Measurements from ENCODE around the gene CFHR1. TPM values are rescaled to one million over a fixed set of nuclear protein-coding genes. Genes with fewer than 3 reads are reported as not detected.
"Not testable (repeated sequence)": the region's sequence is repeated elsewhere in the genome, so short reads cannot be mapped to it uniquely, and the experiment has no call there.

CFHR1 gene
- polyA plus RNA-seq, 3 donors from 2014 or later, result not detected

DNA sequence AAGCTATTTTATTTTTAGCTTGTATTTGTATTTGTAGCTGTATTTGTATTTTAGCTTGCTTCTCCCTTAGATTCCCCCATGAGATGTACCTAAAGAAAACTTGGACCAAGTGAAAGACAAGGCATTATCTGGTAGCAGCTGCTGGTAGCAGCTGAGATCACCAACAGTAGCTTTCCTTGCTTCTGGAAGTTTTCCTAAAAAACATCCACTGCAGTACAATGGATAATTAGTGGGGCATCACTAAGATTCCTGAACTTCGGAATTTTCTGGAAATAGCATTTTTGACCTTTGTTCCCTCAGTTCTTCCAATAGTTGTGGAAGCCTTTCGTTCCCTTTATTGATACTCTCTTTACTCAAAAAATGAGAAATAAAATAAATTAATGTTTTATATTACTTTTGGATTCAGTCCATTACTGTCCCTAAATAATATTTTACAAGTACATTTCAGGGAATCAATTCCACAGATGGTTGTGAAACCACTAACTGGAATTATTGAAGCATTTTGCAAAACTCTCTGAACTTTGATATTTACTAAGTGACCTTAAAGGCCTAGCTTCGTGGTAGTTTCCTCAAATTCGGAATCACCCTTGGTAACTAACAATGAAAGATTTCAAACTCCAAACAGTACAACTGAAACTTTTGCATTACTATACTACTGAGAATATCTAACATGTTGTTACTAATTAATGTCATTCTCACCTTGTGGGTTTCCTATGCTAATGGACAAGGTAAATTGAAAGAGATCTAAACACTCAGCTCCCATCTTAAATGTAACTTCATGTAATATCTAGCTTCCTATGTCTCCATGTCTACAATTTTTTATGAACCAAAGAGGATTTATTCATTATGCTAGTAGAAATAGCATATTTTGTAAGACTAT, 30.3 kb downstream of the CFHR1 start:
- DNase-seq; H3K36me3 Mint-ChIP-seq; H3K4me1 Mint-ChIP-seq; H3K9me3 Mint-ChIP-seq; H3K27ac Mint-ChIP-seq; H3K4me3 Mint-ChIP-seq; H3K27me3 Mint-ChIP-seq (ENCODE audit: low read depth in 3 of 3): not testable (repeated sequence)

DNA sequence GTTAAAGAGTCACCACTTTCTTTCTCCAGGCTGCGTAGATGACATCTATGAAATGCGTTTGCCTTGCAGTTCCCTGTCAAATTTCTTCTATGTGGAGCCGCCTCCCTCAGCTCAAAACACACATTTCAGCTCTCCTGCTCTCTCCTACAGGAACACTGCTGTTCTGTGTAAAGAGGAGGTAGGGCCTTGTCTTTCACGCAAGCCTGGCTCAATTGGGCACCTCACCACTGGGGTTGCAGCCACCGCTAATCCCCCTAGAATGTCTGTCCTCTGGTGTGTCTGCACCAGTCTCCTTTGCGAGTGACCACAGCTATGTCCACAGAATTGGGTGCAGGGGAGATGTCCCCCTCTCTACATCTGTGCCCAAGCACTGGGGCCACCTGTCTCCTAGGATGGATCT, 36.5 kb downstream of the CFHR1 start:
- no peak for DNase-seq
- Mint-ChIP-seq H3K27ac (no peak overlapping the region), H3K4me3 (no peak overlapping the region), H3K4me1 (no peaks in the 10 kb centered on the region), H3K36me3 (no peaks in the 10 kb centered on the region), H3K9me3 (peaks cover 0 to 11% (median 3%) of the 10 kb centered on the region in 6 donors), H3K27me3 (ENCODE audit: low read depth in 3 of 3) (no peaks in the 10 kb centered on the region)

DNA sequence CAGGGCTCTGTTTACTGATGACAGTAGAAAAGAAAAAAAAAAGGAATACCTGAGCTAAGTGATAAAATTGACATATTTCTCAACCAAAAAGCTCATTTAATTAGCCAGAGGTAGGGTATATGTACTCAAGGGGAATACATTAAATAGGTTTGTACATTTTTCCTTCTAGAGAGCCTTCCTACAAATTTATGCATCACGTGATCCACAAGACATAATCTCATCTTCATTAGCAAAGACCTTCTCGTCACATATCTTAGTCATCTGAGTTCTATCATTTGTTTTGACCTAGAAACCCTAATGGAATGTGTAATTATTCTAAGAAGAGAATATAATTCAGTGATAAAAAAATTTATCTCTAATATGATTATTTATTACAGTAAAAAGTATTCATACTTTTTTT, 37.7 kb downstream of the CFHR1 start:
- Mint-ChIP-seq H3K27me3 (ENCODE audit: low read depth in 3 of 3) (no peaks in the 10 kb centered on the region), H3K36me3 (no peaks in the 10 kb centered on the region), H3K27ac (no peak overlapping the region), H3K4me3 (no peak overlapping the region), H3K4me1 (no peaks in the 10 kb centered on the region), H3K9me3 (peaks cover 0 to 11% (median 4%) of the 10 kb centered on the region in 6 donors)
- no peak for DNase-seq

DNA sequence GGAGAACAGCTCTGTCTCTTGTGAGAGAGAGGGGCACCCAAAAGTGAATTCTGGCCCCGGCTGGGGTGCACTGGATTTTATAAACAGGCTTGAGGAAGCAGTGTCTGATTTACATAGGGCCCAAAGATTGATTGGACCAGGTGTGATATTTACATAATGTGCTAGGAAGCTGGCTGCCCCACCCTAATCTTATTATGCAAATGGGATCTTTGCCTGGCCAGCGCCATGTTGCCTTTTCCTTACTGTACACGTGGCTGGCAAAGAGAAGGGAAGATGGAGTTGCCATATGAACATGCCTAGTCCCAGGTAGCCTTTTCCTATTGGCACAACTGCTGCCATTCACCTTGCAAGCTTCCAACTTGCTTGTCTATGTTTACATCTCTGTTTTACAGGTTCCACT, 39.3 kb downstream of the CFHR1 start:
- DNase-seq, result no peak
- H3K27me3 Mint-ChIP-seq (ENCODE audit: low read depth in 3 of 3), result no peaks in the 10 kb centered on the region
- no peak overlapping the region for H3K27ac Mint-ChIP-seq
- no peaks in the 10 kb centered on the region for H3K36me3 Mint-ChIP-seq
- no peaks in the 10 kb centered on the region for H3K4me1 Mint-ChIP-seq
- H3K9me3 Mint-ChIP-seq, result peaks cover 0 to 16% (median 7%) of the 10 kb centered on the region in 6 donors
- H3K4me3 Mint-ChIP-seq, result no peak overlapping the region

DNA sequence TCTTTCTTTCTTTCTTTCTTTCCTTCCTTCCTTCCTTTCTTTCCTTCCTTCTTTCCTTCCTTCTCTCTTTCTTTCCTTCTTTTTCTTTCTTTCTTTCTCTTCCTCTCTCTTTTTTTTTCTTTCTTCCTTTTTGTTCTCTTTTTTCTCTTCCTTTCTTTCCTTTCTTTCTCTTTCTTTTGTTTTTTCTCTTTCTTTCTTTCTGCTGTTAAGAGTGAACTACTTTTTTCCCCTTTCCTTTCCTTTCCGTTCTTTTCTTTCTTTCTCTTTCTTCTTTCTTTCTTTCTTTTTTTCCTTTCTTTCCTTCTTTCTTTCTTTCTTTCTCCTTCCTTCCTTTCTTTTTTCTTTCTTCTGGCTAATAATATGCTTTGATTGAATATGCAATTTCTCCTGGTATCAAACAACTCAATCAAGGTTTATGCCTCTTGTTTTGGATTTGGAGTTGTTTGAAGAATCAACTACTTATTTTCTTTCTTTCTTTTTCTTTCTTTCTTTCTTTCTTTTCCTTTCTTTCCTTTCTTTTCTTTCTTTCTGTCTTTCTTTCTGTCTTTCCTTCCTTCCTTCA, 40.9 kb downstream of the CFHR1 start:
- no peaks in the 10 kb centered on the region for H3K36me3 Mint-ChIP-seq
- DNase-seq, result no peak
- no peaks in the 10 kb centered on the region for H3K4me1 Mint-ChIP-seq
- H3K9me3 Mint-ChIP-seq, result peaks cover 0 to 15% (median 13%) of the 10 kb centered on the region in 6 donors
- H3K4me3 Mint-ChIP-seq, result no peak overlapping the region
- H3K27ac Mint-ChIP-seq, result no peak overlapping the region
- H3K27me3 Mint-ChIP-seq (ENCODE audit: low read depth in 3 of 3), result no peaks in the 10 kb centered on the region

DNA sequence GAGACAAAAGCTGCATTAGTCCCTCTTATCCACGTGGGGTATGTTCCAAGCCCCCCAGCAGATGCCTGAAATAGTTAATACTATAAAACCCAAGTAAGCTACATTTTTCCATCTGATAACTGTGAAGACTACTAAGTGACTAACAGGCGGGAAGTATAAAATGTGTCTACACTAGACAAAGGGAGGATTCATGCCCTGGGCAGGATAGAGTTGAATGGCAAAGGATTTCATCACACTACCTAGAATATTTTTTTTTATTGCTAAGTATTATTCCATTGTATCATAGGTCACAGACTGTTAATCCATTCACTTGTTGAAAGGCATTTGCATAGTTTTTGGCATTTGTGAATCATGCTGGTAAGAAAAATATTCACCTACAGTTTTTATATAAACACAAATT, 41.9 kb downstream of the CFHR1 start:
- Mint-ChIP-seq H3K36me3 (no peaks in the 10 kb centered on the region), H3K27me3 (ENCODE audit: low read depth in 3 of 3) (no peaks in the 10 kb centered on the region), H3K9me3 (peaks cover 0 to 15% (median 13%) of the 10 kb centered on the region in 6 donors), H3K4me3 (no peak overlapping the region), H3K27ac (no peak overlapping the region), H3K4me1 (no peaks in the 10 kb centered on the region)
- no peak for DNase-seq

DNA sequence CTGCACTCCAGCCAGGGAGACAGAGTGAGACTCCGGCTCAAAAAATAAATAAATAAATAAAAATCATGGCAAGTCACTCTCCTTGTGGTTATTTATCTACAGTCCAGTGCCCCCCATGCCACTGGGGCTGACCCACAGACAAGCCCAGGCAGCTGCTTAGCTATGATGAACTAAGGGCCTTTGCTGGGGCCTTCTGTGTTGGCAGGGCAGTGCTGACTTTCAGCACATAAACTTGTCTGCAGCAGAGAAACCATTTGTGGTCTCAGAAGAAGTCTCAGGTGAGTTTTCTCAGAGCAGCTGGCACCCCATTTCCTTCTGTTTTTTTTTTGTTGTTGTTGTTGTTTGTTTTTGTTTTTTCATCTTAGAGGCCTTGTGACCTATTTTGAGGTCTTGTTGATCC, 47.4 kb downstream of the CFHR1 start:
- peaks cover 4 to 20% (median 10%) of the 10 kb centered on the region in 6 donors for H3K9me3 Mint-ChIP-seq
- H3K27me3 Mint-ChIP-seq (ENCODE audit: low read depth in 3 of 3), result no peaks in the 10 kb centered on the region
- H3K36me3 Mint-ChIP-seq, result no peaks in the 10 kb centered on the region
- H3K4me1 Mint-ChIP-seq, result no peaks in the 10 kb centered on the region
- H3K27ac Mint-ChIP-seq, result no peak overlapping the region
- H3K4me3 Mint-ChIP-seq, result no peak overlapping the region
- no peak for DNase-seq

DNA sequence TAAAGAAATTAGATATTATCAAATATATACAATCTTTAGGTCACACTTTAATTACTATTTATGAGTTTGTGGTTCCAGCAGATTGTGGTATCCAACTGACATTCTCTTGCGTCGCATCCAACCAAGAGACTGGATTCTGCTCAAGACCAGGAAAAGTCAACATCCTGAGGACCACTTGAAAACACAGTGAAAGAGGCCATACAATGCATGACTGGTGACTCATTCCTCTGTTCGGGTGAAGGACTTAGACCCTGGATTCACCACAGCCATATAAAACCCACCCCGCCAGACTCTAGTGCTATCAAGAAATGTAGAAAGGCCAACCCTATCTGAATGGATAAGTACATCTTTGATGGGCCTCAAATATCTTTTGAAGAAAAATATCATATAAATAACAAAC, 53.9 kb downstream of the CFHR1 start:
- Mint-ChIP-seq H3K27ac (no peak overlapping the region), H3K36me3 (no peaks in the 10 kb centered on the region), H3K4me1 (no peaks in the 10 kb centered on the region), H3K27me3 (ENCODE audit: low read depth in 3 of 3) (peaks cover 0 to 3% (median 0%) of the 10 kb centered on the region in 3 donors), H3K4me3 (no peak overlapping the region), H3K9me3 (peaks cover 0 to 8% (median 3%) of the 10 kb centered on the region in 6 donors)
- no peak for DNase-seq

DNA sequence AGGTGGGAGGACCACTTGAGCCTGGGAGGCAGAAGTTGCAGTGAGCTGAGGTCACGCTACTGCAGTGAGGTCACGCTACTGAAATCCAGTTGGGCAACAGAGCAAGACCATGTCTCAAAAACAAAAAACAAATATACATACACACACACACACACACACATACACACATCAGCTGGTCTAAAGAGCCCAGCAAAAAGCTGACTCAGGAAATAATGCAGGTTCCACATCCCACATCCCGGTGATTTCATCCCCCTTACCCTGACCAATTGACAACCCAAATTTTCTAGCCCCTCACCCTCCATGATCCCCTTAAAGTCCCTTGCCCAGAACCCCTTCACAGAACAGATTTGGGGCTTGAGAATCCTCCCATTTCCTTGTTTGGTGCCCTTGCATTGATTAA, 56.4 kb downstream of the CFHR1 start:
- no peak for DNase-seq
- H3K27ac Mint-ChIP-seq, result no peak overlapping the region
- H3K9me3 Mint-ChIP-seq, result peaks cover 0 to 9% (median 2%) of the 10 kb centered on the region in 6 donors
- H3K4me3 Mint-ChIP-seq, result no peak overlapping the region
- no peaks in the 10 kb centered on the region for H3K36me3 Mint-ChIP-seq
- peaks cover 0 to 3% (median 0%) of the 10 kb centered on the region in 3 donors for H3K27me3 Mint-ChIP-seq (ENCODE audit: low read depth in 3 of 3)
- H3K4me1 Mint-ChIP-seq, result no peaks in the 10 kb centered on the region

DNA sequence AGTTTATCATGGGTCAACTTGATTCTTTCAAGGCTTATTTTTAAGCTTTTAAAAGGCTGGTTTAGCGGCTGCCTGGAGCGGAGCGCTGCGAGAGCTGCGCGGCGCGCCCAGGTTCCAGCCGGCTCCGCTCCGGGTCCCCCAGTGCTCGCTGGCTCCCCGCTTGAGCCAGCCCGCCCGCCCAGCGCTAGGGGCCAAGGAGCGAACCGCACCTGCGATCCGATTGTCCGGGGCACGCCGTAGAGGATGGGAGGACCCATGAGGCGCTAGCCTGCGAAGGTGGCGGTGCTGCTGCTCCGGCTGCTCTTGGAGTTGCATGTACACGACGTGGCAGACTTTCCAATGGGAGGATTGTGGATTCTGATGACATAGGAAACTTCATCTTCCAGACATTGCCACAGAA, 58.4 kb downstream of the CFHR1 start:
- no peak overlapping the region for H3K27ac Mint-ChIP-seq

More for the DNA sequence above, 58.4 kb downstream of the CFHR1 start:
- Mint-ChIP-seq H3K27me3 (ENCODE audit: low read depth in 3 of 3) (peaks cover 0 to 3% (median 0%) of the 10 kb centered on the region in 3 donors), H3K9me3 (peaks cover 1 to 18% (median 8%) of the 10 kb centered on the region in 6 donors), H3K4me3 (no peak overlapping the region), H3K36me3 (no peaks in the 10 kb centered on the region), H3K4me1 (no peaks in the 10 kb centered on the region)
- no peak for DNase-seq

Other genes with a start within 250 kb of the CFHR1 start
- not detected for gene KCNT2, start 211.3 kb upstream of the CFHR1 start, polyA plus RNA-seq
- gene CFH, start 167.7 kb upstream of the CFHR1 start, polyA plus RNA-seq, result 1 to 10 TPM in 1 of 3 donors, under 1 TPM in 2; 0.19 to 4.9 (median 0.74) TPM
- not detected for gene CFHR3, start 44.9 kb upstream of the CFHR1 start, polyA plus RNA-seq
- gene CFHR4, start 68.3 kb downstream of the CFHR1 start, polyA plus RNA-seq, result not detected
- gene CFHR2, start 124.0 kb downstream of the CFHR1 start, polyA plus RNA-seq, result not detected
- not detected for gene CFHR5, start 157.8 kb downstream of the CFHR1 start, polyA plus RNA-seq
- not detected for gene F13B, start 247.5 kb downstream of the CFHR1 start, polyA plus RNA-seq

Data from immature natural killer cell (primary cell).